K562 (cell line): ENCODE results near the gene IRGQ. TPM values are rescaled to one million over a fixed set of nuclear protein-coding genes. Genes with fewer than 3 reads are reported as not detected.

ENCODE experiments used
- GTF2A2 ChIP-seq: IDR thresholded peaks from 2 replicates; pipeline ENCODE4 v1.6.1; 2016; ENCODE audit warnings: mild to moderate bottlenecking, missing genetic modification characterization, missing compliant biosample characterization
- NEUROD1 ChIP-seq: fragments of 150-350 bp; IDR thresholded peaks from 2 replicates; pipeline ENCODE4 v1.6.1; 2014; ENCODE audit warnings: borderline replicate concordance, low read length, low read depth; ENCODE audit not compliant: partially characterized antibody
- POLR2AphosphoS5 ChIP-seq: IDR thresholded peaks from 2 replicates; pipeline ENCODE4 v1.6.1; 2011; ENCODE audit warnings: mild to moderate bottlenecking, low read depth, low read length, moderate library complexity; ENCODE audit not compliant: control insufficient read depth, insufficient read depth
- SP1 ChIP-seq: sonication (generic); formaldehyde crosslinking; IDR thresholded peaks from 2 replicates; pipeline ENCODE4 v1.8.1; 2022; ENCODE audit warnings: mild to moderate bottlenecking, missing genetic modification reagents
- SREBF2 ChIP-seq: sonication (generic); formaldehyde crosslinking; IDR thresholded peaks from 2 replicates; pipeline ENCODE4 v1.4.0; 2020; ENCODE audit warnings: mild to moderate bottlenecking, missing genetic modification reagents
- ZNF384 ChIP-seq: IDR thresholded peaks from 2 replicates; pipeline ENCODE4 v1.6.1; 2012; ENCODE audit warnings: low read depth, low read length, improper control_type of control experiment
- ZNF57 ChIP-seq: fragments of 450-650 bp; formaldehyde crosslinking; IDR thresholded peaks from 2 replicates; pipeline ENCODE4 v1.4.0; 2020; ENCODE audit warnings: mild to moderate bottlenecking, moderate library complexity
- polyA plus RNA-seq, 8 experiments: library from polyadenylated mRNA; depleted of rRNA in 4 of 8; stranded (reverse) in 5 of 8; unstranded in 3 of 8; fragments of >200 nt; fragmentation: Nextera tagmentation in 2 of 8; fragmentation: Illumina TruSeq in 1 of 8; extraction: Ambion mirVana in 2 of 8; extraction: Trizol in 1 of 8; gene quantifications; 2 replicates each; pipeline versions ENCODE4 v1.2.1 to v1.2.3, GENCODE V29; 2011 to 2014; ENCODE audit warnings: inconsistent platforms in 1 of 8, missing spikeins in 1 of 8
- total RNA-seq, 7 experiments: library from RNA; depleted of rRNA in 6 of 7; stranded (reverse); fragments of >200 nt in 6 of 7; fragmentation: Illumina TruSeq in 2 of 7; extraction: Trizol in 2 of 7; gene quantifications; 2 replicates each; pipeline versions ENCODE4 v1.2.1 to v1.2.3, GENCODE V29; 2011 to 2021; ENCODE audit warnings: low replicate concordance in 1 of 7
- TF ChIP-seq, protein P1 (sequence below): fragments of 450-650 bp; IDR thresholded peaks from 2 replicates; pipeline ENCODE4 v1.6.1; 2016; ENCODE audit warnings: low read depth
- TF ChIP-seq, protein P2 (sequence below): sonication (generic); formaldehyde crosslinking; IDR thresholded peaks from 2 replicates; pipeline ENCODE4 v1.8.1; 2022; ENCODE audit warnings: missing genetic modification reagents
- TF ChIP-seq, protein P3 (sequence below): sonication (generic); formaldehyde crosslinking; IDR thresholded peaks from 2 replicates; pipeline ENCODE4 v1.8.1; 2023; ENCODE audit warnings: mild to moderate bottlenecking, missing genetic modification reagents
- TF ChIP-seq, protein P4 (sequence below), 3 experiments: fragments of 200-800 bp in 1 of 3; fragments of 250-450 bp in 1 of 3; fragments of 450-650 bp in 1 of 3; sonication (Bioruptor Pico) in 1 of 3; sonication (Bioruptor generic) in 1 of 3; formaldehyde crosslinking in 1 of 3; IDR thresholded peaks; 2 replicates each; pipeline versions ENCODE4 v1.6.1 to v1.8.0; 2016 to 2022; ENCODE audit warnings: mild to moderate bottlenecking in 2 of 3, missing genetic modification characterization in 2 of 3, missing compliant biosample characterization in 1 of 3, moderate library complexity in 1 of 3

The IRGQ gene
- total and polyA plus RNA-seq, 9 of the 15 experiments (the other 6 are each of a cell fraction or from before 2014, with no cell fraction given): 3.5 to 19.2 (median 7.9) TPM

DNA sequence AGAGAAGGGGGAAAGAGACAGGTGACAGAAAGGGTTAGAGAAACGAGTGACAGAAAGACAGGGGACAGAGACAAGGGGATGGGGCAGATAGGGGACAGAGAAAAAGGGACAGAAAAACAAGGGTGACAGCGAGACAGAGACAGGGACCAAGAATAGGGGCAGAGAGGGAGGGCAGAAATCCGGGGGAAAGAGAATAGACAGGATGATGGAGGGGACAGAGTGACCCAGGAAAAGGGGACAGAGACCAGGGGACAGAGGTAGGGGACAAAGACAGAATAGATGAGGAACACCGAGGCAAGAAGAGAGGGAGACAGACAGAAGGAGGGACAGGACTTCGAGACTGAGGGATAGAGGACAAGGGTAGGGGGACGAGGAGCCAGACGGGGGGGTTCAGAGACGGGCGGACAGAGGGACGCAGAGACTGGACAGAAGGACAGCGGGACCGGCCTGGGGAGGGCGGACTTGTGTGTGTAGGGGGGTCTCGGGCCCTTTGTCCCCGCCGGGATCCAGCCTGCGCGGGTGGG, 43.1 kb upstream of the IRGQ start (continued):
- TF ChIP-seq, protein P1, sequence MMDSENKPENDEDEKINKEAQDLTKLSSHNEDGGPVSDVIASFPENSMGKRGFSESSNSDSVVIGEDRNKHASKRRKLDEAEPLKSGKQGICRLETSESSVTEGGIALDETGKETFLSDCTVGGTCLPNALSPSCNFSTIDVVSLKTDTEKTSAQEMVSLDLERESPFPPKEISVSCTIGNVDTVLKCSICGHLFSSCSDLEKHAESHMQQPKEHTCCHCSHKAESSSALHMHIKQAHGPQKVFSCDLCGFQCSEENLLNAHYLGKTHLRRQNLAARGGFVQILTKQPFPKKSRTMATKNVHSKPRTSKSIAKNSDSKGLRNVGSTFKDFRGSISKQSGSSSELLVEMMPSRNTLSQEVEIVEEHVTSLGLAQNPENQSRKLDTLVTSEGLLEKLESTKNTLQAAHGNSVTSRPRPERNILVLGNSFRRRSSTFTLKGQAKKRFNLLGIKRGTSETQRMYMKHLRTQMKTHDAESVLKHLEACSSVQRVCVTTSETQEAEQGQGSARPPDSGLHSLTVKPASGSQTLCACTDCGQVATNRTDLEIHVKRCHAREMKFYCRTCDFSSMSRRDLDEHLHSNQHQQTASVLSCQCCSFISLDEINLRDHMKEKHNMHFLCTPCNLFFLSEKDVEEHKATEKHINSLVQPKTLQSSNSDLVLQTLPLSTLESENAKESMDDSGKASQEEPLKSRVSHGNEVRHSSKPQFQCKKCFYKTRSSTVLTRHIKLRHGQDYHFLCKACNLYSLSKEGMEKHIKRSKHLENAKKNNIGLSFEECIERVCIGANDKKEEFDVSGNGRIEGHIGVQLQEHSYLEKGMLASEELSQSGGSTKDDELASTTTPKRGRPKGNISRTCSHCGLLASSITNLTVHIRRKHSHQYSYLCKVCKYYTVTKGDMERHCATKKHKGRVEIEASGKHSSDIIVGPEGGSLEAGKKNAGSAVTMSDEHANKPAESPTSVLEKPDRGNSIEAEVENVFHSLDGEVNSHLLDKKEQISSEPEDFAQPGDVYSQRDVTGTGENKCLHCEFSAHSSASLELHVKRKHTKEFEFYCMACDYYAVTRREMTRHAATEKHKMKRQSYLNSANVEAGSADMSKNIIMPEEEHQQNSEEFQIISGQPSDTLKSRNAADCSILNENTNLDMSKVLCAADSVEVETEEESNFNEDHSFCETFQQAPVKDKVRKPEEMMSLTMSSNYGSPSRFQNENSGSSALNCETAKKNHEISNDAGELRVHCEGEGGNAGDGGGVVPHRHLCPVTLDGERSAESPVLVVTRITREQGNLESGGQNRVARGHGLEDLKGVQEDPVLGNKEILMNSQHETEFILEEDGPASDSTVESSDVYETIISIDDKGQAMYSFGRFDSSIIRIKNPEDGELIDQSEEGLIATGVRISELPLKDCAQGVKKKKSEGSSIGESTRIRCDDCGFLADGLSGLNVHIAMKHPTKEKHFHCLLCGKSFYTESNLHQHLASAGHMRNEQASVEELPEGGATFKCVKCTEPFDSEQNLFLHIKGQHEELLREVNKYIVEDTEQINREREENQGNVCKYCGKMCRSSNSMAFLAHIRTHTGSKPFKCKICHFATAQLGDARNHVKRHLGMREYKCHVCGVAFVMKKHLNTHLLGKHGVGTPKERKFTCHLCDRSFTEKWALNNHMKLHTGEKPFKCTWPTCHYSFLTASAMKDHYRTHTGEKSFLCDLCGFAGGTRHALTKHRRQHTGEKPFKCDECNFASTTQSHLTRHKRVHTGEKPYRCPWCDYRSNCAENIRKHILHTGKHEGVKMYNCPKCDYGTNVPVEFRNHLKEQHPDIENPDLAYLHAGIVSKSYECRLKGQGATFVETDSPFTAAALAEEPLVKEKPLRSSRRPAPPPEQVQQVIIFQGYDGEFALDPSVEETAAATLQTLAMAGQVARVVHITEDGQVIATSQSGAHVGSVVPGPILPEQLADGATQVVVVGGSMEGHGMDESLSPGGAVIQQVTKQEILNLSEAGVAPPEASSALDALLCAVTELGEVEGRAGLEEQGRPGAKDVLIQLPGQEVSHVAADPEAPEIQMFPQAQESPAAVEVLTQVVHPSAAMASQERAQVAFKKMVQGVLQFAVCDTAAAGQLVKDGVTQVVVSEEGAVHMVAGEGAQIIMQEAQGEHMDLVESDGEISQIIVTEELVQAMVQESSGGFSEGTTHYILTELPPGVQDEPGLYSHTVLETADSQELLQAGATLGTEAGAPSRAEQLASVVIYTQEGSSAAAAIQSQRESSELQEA: peak; percentile 9; the same call in 1 of the 2 replicates
- TF ChIP-seq ZNF57: no peak
- TF ChIP-seq, protein P2, sequence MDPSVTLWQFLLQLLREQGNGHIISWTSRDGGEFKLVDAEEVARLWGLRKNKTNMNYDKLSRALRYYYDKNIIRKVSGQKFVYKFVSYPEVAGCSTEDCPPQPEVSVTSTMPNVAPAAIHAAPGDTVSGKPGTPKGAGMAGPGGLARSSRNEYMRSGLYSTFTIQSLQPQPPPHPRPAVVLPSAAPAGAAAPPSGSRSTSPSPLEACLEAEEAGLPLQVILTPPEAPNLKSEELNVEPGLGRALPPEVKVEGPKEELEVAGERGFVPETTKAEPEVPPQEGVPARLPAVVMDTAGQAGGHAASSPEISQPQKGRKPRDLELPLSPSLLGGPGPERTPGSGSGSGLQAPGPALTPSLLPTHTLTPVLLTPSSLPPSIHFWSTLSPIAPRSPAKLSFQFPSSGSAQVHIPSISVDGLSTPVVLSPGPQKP (CRISPR knock-in tag): no peak
- TF ChIP-seq GTF2A2 (tag): no peak
- TF ChIP-seq, protein P3, sequence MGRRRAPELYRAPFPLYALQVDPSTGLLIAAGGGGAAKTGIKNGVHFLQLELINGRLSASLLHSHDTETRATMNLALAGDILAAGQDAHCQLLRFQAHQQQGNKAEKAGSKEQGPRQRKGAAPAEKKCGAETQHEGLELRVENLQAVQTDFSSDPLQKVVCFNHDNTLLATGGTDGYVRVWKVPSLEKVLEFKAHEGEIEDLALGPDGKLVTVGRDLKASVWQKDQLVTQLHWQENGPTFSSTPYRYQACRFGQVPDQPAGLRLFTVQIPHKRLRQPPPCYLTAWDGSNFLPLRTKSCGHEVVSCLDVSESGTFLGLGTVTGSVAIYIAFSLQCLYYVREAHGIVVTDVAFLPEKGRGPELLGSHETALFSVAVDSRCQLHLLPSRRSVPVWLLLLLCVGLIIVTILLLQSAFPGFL: no peak
- TF ChIP-seq, protein P4, sequence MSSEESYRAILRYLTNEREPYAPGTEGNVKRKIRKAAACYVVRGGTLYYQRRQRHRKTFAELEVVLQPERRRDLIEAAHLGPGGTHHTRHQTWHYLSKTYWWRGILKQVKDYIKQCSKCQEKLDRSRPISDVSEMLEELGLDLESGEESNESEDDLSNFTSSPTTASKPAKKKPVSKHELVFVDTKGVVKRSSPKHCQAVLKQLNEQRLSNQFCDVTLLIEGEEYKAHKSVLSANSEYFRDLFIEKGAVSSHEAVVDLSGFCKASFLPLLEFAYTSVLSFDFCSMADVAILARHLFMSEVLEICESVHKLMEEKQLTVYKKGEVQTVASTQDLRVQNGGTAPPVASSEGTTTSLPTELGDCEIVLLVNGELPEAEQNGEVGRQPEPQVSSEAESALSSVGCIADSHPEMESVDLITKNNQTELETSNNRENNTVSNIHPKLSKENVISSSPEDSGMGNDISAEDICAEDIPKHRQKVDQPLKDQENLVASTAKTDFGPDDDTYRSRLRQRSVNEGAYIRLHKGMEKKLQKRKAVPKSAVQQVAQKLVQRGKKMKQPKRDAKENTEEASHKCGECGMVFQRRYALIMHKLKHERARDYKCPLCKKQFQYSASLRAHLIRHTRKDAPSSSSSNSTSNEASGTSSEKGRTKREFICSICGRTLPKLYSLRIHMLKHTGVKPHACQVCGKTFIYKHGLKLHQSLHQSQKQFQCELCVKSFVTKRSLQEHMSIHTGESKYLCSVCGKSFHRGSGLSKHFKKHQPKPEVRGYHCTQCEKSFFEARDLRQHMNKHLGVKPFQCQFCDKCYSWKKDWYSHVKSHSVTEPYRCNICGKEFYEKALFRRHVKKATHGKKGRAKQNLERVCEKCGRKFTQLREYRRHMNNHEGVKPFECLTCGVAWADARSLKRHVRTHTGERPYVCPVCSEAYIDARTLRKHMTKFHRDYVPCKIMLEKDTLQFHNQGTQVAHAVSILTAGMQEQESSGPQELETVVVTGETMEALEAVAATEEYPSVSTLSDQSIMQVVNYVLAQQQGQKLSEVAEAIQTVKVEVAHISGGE (CRISPR knock-in tag; IDR thresholded peaks at IDR 0.05): no peak
- no peak for TF ChIP-seq ZNF384
- TF ChIP-seq POLR2AphosphoS5: no peak
- TF ChIP-seq SP1 (CRISPR knock-in tag): no peak
- no peak for TF ChIP-seq SREBF2 (CRISPR knock-in tag)
- TF ChIP-seq NEUROD1: no peak
